ENCODE measurements around the gene INCA1.

DNA sequence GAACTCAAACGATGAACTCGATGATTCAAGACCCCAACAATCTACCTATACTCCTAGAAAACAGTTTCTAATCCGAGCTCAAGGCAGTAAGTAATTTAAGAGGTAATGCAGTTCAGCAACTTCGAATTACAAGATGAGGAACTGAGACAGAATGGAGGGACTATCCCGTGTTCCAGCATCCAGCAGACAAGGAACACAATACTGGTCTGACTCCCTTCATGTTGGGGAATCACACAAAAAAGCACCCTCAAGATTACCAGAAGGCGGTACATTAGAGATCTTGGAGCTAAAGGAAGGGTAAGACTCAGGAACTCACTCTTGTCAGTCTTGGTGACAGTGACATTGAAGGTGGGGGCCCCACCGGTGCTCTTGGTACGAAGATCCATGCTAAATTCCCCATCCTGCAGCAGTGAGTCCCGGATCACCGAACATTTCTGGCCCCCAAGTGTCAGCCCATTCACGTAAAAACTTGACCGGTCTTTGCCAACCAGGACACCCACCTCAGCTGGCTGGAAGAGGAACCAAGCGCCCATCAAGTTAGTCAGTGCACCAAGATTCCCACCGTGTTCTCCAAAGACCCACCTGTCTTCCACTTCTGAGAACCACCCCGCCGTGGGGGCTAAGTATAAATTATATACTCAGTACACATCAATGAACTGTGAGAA, 50.9 kb downstream of the INCA1 start:
- TF ChIP-seq, protein P1, sequence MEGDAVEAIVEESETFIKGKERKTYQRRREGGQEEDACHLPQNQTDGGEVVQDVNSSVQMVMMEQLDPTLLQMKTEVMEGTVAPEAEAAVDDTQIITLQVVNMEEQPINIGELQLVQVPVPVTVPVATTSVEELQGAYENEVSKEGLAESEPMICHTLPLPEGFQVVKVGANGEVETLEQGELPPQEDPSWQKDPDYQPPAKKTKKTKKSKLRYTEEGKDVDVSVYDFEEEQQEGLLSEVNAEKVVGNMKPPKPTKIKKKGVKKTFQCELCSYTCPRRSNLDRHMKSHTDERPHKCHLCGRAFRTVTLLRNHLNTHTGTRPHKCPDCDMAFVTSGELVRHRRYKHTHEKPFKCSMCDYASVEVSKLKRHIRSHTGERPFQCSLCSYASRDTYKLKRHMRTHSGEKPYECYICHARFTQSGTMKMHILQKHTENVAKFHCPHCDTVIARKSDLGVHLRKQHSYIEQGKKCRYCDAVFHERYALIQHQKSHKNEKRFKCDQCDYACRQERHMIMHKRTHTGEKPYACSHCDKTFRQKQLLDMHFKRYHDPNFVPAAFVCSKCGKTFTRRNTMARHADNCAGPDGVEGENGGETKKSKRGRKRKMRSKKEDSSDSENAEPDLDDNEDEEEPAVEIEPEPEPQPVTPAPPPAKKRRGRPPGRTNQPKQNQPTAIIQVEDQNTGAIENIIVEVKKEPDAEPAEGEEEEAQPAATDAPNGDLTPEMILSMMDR (IDR thresholded peaks at IDR 0.05; ENCODE audit: poor library complexity, severe bottlenecking), result no peak
- TF ChIP-seq EZH2 (IDR thresholded peaks at IDR 0.05; ENCODE audit: borderline replicate concordance, insufficient read depth, low read length, poor library complexity, severe bottlenecking) (no peak), POLR2AphosphoS5 (IDR thresholded peaks at IDR 0.05) (no peak), EP300 (conservative IDR thresholded peaks at IDR 0.05; ENCODE audit: poor library complexity, severe bottlenecking) (no peak), TAF1 (IDR thresholded peaks at IDR 0.05; ENCODE audit: low read depth) (no peak), SMC3 (conservative IDR thresholded peaks at IDR 0.05; ENCODE audit: poor library complexity) (no peak)

All from neural cell (in vitro differentiated cells).